Ascending aorta (tissue), 2 donors: ENCODE data around the gene CTSE. TPM values are rescaled to one million over a fixed set of nuclear protein-coding genes. Genes with fewer than 3 reads are reported as not detected.

Source experiments
- DNase-seq, 2 donors: peaks; one replicate each; pipeline ENCODE4 v3.0.0-alpha.2; 2019; ENCODE audit warnings: low spot score in 2 of 2
- H3K27ac ChIP-seq, 2 donors: fragments of 200-600 bp; sonication (generic); one replicate each; pipeline ENCODE4 v1.5.1; 2016 to 2017; ENCODE audit warnings: mild to moderate bottlenecking in 1 of 2
- H3K27me3 ChIP-seq: fragments of 200-600 bp; sonication (generic); one replicate; pipeline ENCODE4 v1.5.1; 2017
- H3K36me3 ChIP-seq, 2 donors: fragments of 200-600 bp; sonication (generic); one replicate each; pipeline ENCODE4 v1.5.1; 2016
- H3K4me1 ChIP-seq, 2 donors: fragments of 200-600 bp; sonication (generic); one replicate each; pipeline ENCODE4 v1.5.1; 2016 to 2017; ENCODE audit warnings: mild to moderate bottlenecking in 1 of 2
- H3K4me3 ChIP-seq, 2 donors: fragments of 200-600 bp; sonication (generic); one replicate each; pipeline ENCODE4 v1.5.1; 2016 to 2017; ENCODE audit warnings: mild to moderate bottlenecking in 1 of 2
- H3K9me3 ChIP-seq, 2 donors: fragments of 200-600 bp; sonication (generic); one replicate each; pipeline ENCODE4 v1.5.1; 2016
- CTCF ChIP-seq, 3 experiments: fragments of 200-600 bp in 2 of 3; fragments of 450-650 bp in 1 of 3; sonication (generic) in 2 of 3; IDR thresholded peaks; one replicate each; pipeline ENCODE4 v1.5.1; 2016 to 2019; ENCODE audit warnings: antibody characterized with exemption in 3 of 3, mild to moderate bottlenecking in 1 of 3, moderate library complexity in 1 of 3
- intact Hi-C: fragments of 100-400 bp; cut with DNase I; formaldehyde crosslinking; loops from one replicate; pipeline ENCODE4 v1.15.1; 2023
- total RNA-seq: library from RNA; depleted of rRNA; stranded (reverse); fragments of >200 nt; gene quantifications from one replicate; pipeline ENCODE4 v1.1.0, GENCODE V29; 2016

CTSE gene
- total RNA-seq, 1 donor from 2014 or later = not detected

- DNase-seq = no peak
- H3K9me3 ChIP-seq = no peaks in the 10 kb centered on the region
- intact Hi-C loops = no loop called here
- TF ChIP-seq CTCF (IDR thresholded peaks at IDR 0.05) = no peak
- no peaks in the 10 kb centered on the region for H3K27me3 ChIP-seq
- no peaks in the 10 kb centered on the region for H3K36me3 ChIP-seq
- H3K27ac ChIP-seq = no peak overlapping the region
- peaks cover 0 to 6% of the 10 kb centered on the region in 2 donors for H3K4me1 ChIP-seq
- H3K4me3 ChIP-seq = no peak overlapping the region
Measured at GRCh38 chr1:205972081-205972480, 51.6 kb downstream of the CTSE start.

- no peaks in the 10 kb centered on the region for H3K36me3 ChIP-seq
- no peak for DNase-seq
- H3K27me3 ChIP-seq = no peaks in the 10 kb centered on the region
- peaks cover 0 to 3% of the 10 kb centered on the region in 2 donors for H3K4me1 ChIP-seq
- no peaks in the 10 kb centered on the region for H3K9me3 ChIP-seq
- no peak overlapping the region for H3K4me3 ChIP-seq
- intact Hi-C loops = no loop called here
- no peak overlapping the region for H3K27ac ChIP-seq
- TF ChIP-seq CTCF (IDR thresholded peaks at IDR 0.05) = no peak
Measured at GRCh38 chr1:205971082-205971481, 52.6 kb downstream of the CTSE start.

GRCh38 chr1:205970486-205970885, 53.2 kb downstream of the CTSE start:
- peaks cover 0 to 3% of the 10 kb centered on the region in 2 donors for H3K4me1 ChIP-seq
- intact Hi-C loops = no loop called here
- no peak for DNase-seq

GRCh38 chr1:205969229-205969628, 54.5 kb downstream of the CTSE start:
- intact Hi-C loops = no loop called here
- H3K27ac ChIP-seq = no peak overlapping the region
- H3K4me1 ChIP-seq = no peaks in the 10 kb centered on the region
- H3K27me3 ChIP-seq = no peaks in the 10 kb centered on the region
- H3K36me3 ChIP-seq = no peaks in the 10 kb centered on the region
- no peak for TF ChIP-seq CTCF (IDR thresholded peaks at IDR 0.05)
- no peak for DNase-seq
- no peaks in the 10 kb centered on the region for H3K9me3 ChIP-seq
- no peak overlapping the region for H3K4me3 ChIP-seq

More at GRCh38 chr1:205970486-205970885, 53.2 kb downstream of the CTSE start:
- H3K9me3 ChIP-seq = no peaks in the 10 kb centered on the region
- H3K36me3 ChIP-seq = no peaks in the 10 kb centered on the region
- H3K27ac ChIP-seq = no peak overlapping the region
- no peaks in the 10 kb centered on the region for H3K27me3 ChIP-seq
- H3K4me3 ChIP-seq = no peak overlapping the region
- no peak for TF ChIP-seq CTCF (IDR thresholded peaks at IDR 0.05)

- no peak overlapping the region for H3K27ac ChIP-seq
- intact Hi-C loops = no loop called here
- no peak for DNase-seq
Measured at GRCh38 chr1:205967554-205968335, 56.0 kb downstream of the CTSE start.

More at GRCh38 chr1:205967554-205968335, 56.0 kb downstream of the CTSE start:
- no peak overlapping the region for H3K4me3 ChIP-seq
- peaks cover 0 to 2% of the 10 kb centered on the region in 2 donors for H3K4me1 ChIP-seq
- no peaks in the 10 kb centered on the region for H3K27me3 ChIP-seq
- no peaks in the 10 kb centered on the region for H3K9me3 ChIP-seq
- TF ChIP-seq CTCF (IDR thresholded peaks at IDR 0.05) = no peak
- H3K36me3 ChIP-seq = no peaks in the 10 kb centered on the region
